Thoracic aorta (tissue), 2 donors: ENCODE results near the gene MZT1. TPM values are rescaled to one million over a fixed set of nuclear protein-coding genes. Genes with fewer than 3 reads are reported as not detected.
"Not testable (repeated sequence)": the region's sequence is repeated elsewhere in the genome, so short reads cannot be mapped to it uniquely, and the experiment has no call there.

Experiments
- ATAC-seq: fragments of 150-250 bp; one replicate; pipeline ENCODE4 v1.8.0; 2017; ENCODE audit warnings: low read depth; ENCODE audit not compliant: insufficient number of reproducible peaks, low FRiP score
- DNase-seq: peaks from one replicate; pipeline ENCODE4 v3.0.0-alpha.2; 2020; ENCODE audit warnings: low spot score
- H3K27ac ChIP-seq, 2 donors: fragments of 200-600 bp; sonication (generic); 1 replicate in 1 of 2; 2 replicates in 1 of 2; pipeline ENCODE4 v1.5.1; 2016; ENCODE audit warnings: mild to moderate bottlenecking in 2 of 2, moderate library complexity in 2 of 2
- H3K27me3 ChIP-seq: fragments of 200-600 bp; sonication (generic); replicated peaks from 2 replicates; pipeline ENCODE4 v1.6.0; 2016; ENCODE audit warnings: mild to moderate bottlenecking; ENCODE audit not compliant: insufficient read depth
- H3K36me3 ChIP-seq: fragments of 200-600 bp; sonication (generic); one replicate; pipeline ENCODE4 v1.5.1; 2016
- H3K4me1 ChIP-seq, 2 donors: fragments of 200-600 bp; sonication (generic); 1 replicate in 1 of 2; 2 replicates in 1 of 2; pipeline versions ENCODE4 v1.5.1 to v1.6.0; 2016; ENCODE audit warnings: low read depth in 2 of 2, mild to moderate bottlenecking in 1 of 2; ENCODE audit not compliant: control insufficient read depth in 1 of 2
- H3K4me3 ChIP-seq: fragments of 200-600 bp; sonication (generic); 2 replicates; pipeline ENCODE4 v1.5.1; 2016; ENCODE audit warnings: mild to moderate bottlenecking
- H3K9me3 ChIP-seq: fragments of 200-600 bp; sonication (generic); 2 replicates; pipeline ENCODE4 v1.5.1; 2016
- CTCF ChIP-seq: fragments of 200-600 bp; sonication (generic); IDR thresholded peaks from one replicate; pipeline ENCODE4 v1.5.1; 2019; ENCODE audit warnings: antibody characterized with exemption
- total RNA-seq, 2 donors: library from RNA; depleted of rRNA; stranded (reverse); fragments of >200 nt; gene quantifications; one replicate each; pipeline versions ENCODE4 v1.1.0 to v1.2.3, GENCODE V29; 2016

Gene MZT1
- total RNA-seq, 2 donors from 2014 or later = 5.1 to 8.0 TPM

- peaks cover 15 to 18% of the 10 kb centered on the region in 2 donors for H3K4me1 ChIP-seq
- no peaks in the 10 kb centered on the region for H3K27me3 ChIP-seq
- H3K9me3 ChIP-seq = no peaks in the 10 kb centered on the region
- H3K36me3 ChIP-seq = no peaks in the 10 kb centered on the region
- peak overlapping the region; percentile 83 for H3K4me3 ChIP-seq
- no peak for TF ChIP-seq CTCF
- DNase-seq (no peak), ATAC-seq (no peak)
- H3K27ac ChIP-seq = peak overlapping the region in 1 of 2 donors; percentile 38
Measured at GRCh38 chr13:72728290-72728605, 819 bp upstream of the MZT1 start.

DNA sequence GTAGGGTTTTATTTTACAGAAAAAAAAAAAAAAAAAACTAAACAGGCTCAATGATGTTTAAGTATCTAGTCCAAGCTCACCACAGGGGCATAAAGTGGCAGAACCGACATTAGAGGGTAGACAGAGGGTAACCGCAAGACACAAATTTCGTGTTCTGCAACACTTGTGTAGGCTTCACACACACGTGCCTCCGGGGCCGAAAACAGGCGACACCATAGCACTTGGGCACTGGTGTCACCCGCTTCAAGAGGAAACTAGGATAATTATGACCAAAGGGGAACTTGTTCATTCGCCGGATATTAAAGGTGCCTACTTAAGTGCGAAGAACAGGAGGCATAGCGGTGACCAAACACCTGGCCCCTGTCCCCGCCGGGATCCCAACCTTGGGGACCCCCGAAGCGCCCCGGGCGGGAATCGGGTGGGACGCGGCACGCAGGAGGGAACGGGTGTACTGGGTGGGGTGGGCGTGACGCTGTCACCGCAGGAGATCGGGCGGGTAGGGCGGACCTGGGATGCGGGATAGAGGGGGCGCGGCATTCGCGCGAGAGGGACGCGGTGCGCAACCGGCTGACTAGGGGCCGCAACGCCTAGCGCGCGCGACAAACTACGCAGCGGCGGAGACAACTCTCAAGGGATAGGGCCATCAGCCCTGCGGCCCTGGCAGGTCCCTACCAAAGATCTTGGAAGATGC is 558 bp downstream of the MZT1 start:
- ATAC-seq (peak; percentile 5), DNase-seq (peak; percentile 4)
- TF ChIP-seq CTCF = no peak
- Histone ChIP-seq H3K4me1 (peaks cover 15 to 18% of the 10 kb centered on the region in 2 donors), H3K9me3 (no peaks in the 10 kb centered on the region), H3K27me3 (no peaks in the 10 kb centered on the region), H3K36me3 (no peaks in the 10 kb centered on the region), H3K27ac (peak overlapping the region in 1 of 2 donors; percentile 32), H3K4me3 (peak overlapping the region; percentile 83)

DNA sequence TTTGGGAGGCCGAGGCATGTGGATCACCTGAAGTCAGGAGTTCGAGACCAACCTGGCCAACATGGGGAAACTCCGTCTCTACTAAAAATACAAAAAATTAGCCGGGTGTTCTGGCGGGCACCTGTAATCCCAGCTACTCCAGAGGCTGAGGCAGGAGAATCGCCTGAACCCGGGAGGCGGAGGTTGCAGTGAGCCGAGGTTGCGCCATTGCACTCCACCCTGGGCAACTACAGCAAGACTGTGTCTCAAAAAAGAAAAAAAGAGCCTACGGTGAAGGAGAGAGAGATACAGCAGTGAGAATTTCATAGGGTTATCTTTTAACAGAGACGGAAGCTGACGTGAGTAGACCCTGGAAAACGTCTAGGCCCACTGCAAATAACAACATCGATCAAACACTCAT is 1.2 kb downstream of the MZT1 start:
- DNase-seq, ATAC-seq, H3K27ac ChIP-seq, H3K9me3 ChIP-seq, H3K27me3 ChIP-seq, H3K36me3 ChIP-seq: not testable (repeated sequence)
- H3K4me1 ChIP-seq = peaks cover 15 to 18% of the 10 kb centered on the region in 2 donors
- peak overlapping the region; percentile 83 for H3K4me3 ChIP-seq

GRCh38 chr13:72716776-72717175 is 10.7 kb downstream of the MZT1 start:
- Histone ChIP-seq H3K27ac (no peak overlapping the region), H3K36me3 (peaks cover 7% of the 10 kb centered on the region), H3K4me1 (no peaks in the 10 kb centered on the region), H3K27me3 (no peaks in the 10 kb centered on the region), H3K9me3 (no peaks in the 10 kb centered on the region), H3K4me3 (no peak overlapping the region)
- no peak for TF ChIP-seq CTCF
- DNase-seq = no peak
- ATAC-seq = no peak

DNA sequence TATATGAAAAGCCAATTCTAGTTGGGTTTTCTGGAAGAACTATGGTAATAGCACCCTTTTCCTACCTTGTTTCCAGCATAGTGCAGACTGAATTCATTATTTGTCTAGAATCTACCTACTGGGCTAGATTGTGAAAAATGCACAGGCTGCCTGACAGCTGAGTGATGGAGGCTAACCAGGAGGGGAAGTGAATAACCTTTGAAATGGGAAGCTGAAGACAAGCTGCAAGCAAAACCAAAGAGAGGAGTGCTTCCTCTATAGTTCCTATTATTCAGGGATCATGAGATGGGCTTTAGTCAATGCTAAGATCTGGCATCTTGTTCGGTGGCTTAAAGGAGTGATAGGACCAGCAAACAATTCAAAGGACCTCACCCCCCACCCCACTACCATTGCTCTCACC is 26.9 kb downstream of the MZT1 start:
- Histone ChIP-seq H3K36me3 (peaks cover 1% of the 10 kb centered on the region), H3K9me3 (no peaks in the 10 kb centered on the region), H3K4me1 (no peaks in the 10 kb centered on the region), H3K27me3 (no peaks in the 10 kb centered on the region), H3K27ac (no peak overlapping the region), H3K4me3 (no peak overlapping the region)
- DNase-seq = no peak
- no peak for ATAC-seq
- TF ChIP-seq CTCF = no peak

DNA sequence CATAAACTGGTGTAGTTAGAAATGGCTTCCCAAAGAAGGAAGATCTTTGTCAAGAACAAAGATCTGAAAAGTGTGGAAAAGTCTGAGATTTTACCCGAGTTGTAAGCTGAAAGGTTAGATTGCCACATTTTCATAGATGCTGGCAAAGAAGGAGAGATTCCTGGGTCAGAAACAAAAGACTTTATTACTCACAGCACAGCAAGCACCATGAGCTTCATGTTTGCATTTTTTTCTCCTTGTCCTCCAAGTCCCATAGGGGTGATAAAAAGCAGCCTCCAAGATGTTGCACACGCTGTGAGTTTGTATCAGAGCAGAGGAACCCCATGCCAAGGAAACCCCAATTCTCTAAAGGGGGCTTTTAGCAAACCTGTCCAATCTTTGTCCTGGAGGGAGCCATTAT is 29.3 kb downstream of the MZT1 start:
- ATAC-seq = no peak

More for the DNA sequence above, 29.3 kb downstream of the MZT1 start:
- H3K36me3 ChIP-seq = no peaks in the 10 kb centered on the region
- no peaks in the 10 kb centered on the region for H3K9me3 ChIP-seq
- H3K27ac ChIP-seq = no peak overlapping the region
- H3K27me3 ChIP-seq = no peaks in the 10 kb centered on the region
- no peak overlapping the region for H3K4me3 ChIP-seq
- DNase-seq = no peak
- no peaks in the 10 kb centered on the region for H3K4me1 ChIP-seq
- TF ChIP-seq CTCF = no peak
